HCT116 (cell line): ENCODE measurements around the gene TWNK. TPM values are rescaled to one million over a fixed set of nuclear protein-coding genes. Genes with fewer than 3 reads are reported as not detected.

ENCODE experiments used
- ATAC-seq: fragments of 200-7000 bp; cut with Tn5 transposase; 2 replicates; pipeline ENCODE4 v1.9.1; 2020; ENCODE audit warnings: mild to moderate bottlenecking, moderate library complexity
- BruUV-seq: library from RNA; stranded (reverse); fragments of 400-500 nt; replicated peaks from 2 replicates; lab custom pipeline; 2021; lab: Mats Ljungman, UMichigan
- CTCF ChIA-PET: fragments of 300-600 bp; sonication (Branson Sonifier 250); formaldehyde crosslinking; loops from one replicate; lab custom pipeline; 2021; ENCODE audit warnings: antibody characterized with exemption; lab: Charles Lee
- POLR2A ChIA-PET: fragments of 300-600, 350-600 bp; sonication (Branson Sonifier 250); formaldehyde crosslinking; loops from one replicate; lab custom pipeline; 2021; ENCODE audit warnings: antibody characterized with exemption; lab: Charles Lee
- RAD21 ChIA-PET, 2 experiments: fragments of 300-600 bp; sonication (Branson Sonifier 250); formaldehyde crosslinking; loops; one replicate each; lab custom pipeline; 2023; ENCODE audit warnings: low total read pairs in 2 of 2; ENCODE audit not compliant: uncharacterized antibody in 2 of 2, unreplicated experiment in 2 of 2, low non-redundant PET in 1 of 2; lab: Charles Lee
- DNase-seq: peaks from one replicate; pipeline ENCODE4 v3.0.0-alpha.2; 2010; ENCODE audit warnings: low read depth, low spot score
- H2AFZ ChIP-seq: fragments of 200-600 bp; shearing (Covaris generic), sonication (generic); 2 replicates; pipeline ENCODE4 v1.6.1; 2017; ENCODE audit warnings: low read depth, mixed run types, mixed read lengths, antibody characterized with exemption, low read length; ENCODE audit not compliant: poor library complexity, severe bottlenecking
- H3K27ac ChIP-seq: 2 replicates; pipeline ENCODE4 v1.5.1; 2012; ENCODE audit warnings: low read depth, low read length
- H3K27me3 ChIP-seq: fragments of 200-600 bp; sonication (generic); 2 replicates; pipeline ENCODE4 v1.6.1; 2016; ENCODE audit warnings: mixed run types, low read length, mixed read lengths; ENCODE audit not compliant: insufficient read depth
- H3K36me3 ChIP-seq, 2 experiments: fragments of 200-500 bp in 1 of 2; fragments of 200-600 bp in 1 of 2; sonication (Bioruptor generic) in 1 of 2; sonication (generic) in 1 of 2; 2 replicates each; pipeline versions ENCODE4 v1.5.1 to v1.6.1; 2014 to 2016; ENCODE audit warnings: low read length in 2 of 2, inconsistent platforms in 1 of 2, mixed read lengths in 1 of 2, mixed run types in 1 of 2; ENCODE audit not compliant: insufficient read depth in 2 of 2, control insufficient read depth in 1 of 2
- H3K4me1 ChIP-seq, 2 experiments: fragments of 200-600 bp in 1 of 2; sonication (generic) in 1 of 2; 2 replicates each; pipeline versions ENCODE4 v1.5.1 to v1.6.1; 2012 to 2017; ENCODE audit warnings: low read length in 2 of 2, inconsistent platforms in 1 of 2, mild to moderate bottlenecking in 1 of 2, mixed read lengths in 1 of 2, mixed run types in 1 of 2, moderate library complexity in 1 of 2; ENCODE audit not compliant: insufficient read depth in 2 of 2, control insufficient read depth in 1 of 2
- H3K4me2 ChIP-seq: fragments of 200-600 bp; sonication (generic); 2 replicates; pipeline ENCODE4 v1.6.1; 2017; ENCODE audit warnings: mixed run types, low read length, mixed read lengths
- H3K4me3 ChIP-seq, 2 experiments: fragments of 200-600 bp in 1 of 2; sonication (generic) in 1 of 2; replicated peaks in 1 of 2; 2 replicates each; pipeline ENCODE4 v1.5.1; 2011 to 2016; ENCODE audit warnings: low read length in 2 of 2, control low read depth in 1 of 2, low read depth in 1 of 2, mild to moderate bottlenecking in 1 of 2, mixed read lengths in 1 of 2, mixed run types in 1 of 2
- H3K79me2 ChIP-seq: fragments of 200-600 bp; sonication (generic); 2 replicates; pipeline ENCODE4 v1.6.1; 2017; ENCODE audit warnings: mild to moderate bottlenecking, mixed run types, low read length, moderate library complexity, mixed read lengths; ENCODE audit not compliant: insufficient read depth
- H3K9ac ChIP-seq: fragments of 200-600 bp; sonication (generic); 2 replicates; pipeline ENCODE4 v1.6.1; 2016; ENCODE audit warnings: low read length, mixed read lengths
- H3K9me2 ChIP-seq: fragments of 200-600 bp; sonication (generic), shearing (Covaris generic); 2 replicates; pipeline ENCODE4 v1.6.1; 2017; ENCODE audit warnings: mixed run types, mild to moderate bottlenecking, moderate library complexity; ENCODE audit not compliant: insufficient read depth
- H3K9me3 ChIP-seq, 2 experiments: fragments of 200-500 bp in 1 of 2; fragments of 200-600 bp in 1 of 2; sonication (Bioruptor generic) in 1 of 2; sonication (generic) in 1 of 2; 2 replicates each; pipeline ENCODE4 v1.6.1; 2014 to 2017; ENCODE audit warnings: low read length in 2 of 2, mixed read lengths in 2 of 2, inconsistent platforms in 1 of 2, low read depth in 1 of 2, mild to moderate bottlenecking in 1 of 2, mixed run types in 1 of 2, moderate library complexity in 1 of 2; ENCODE audit not compliant: control insufficient read depth in 1 of 2, insufficient read depth in 1 of 2
- H4K20me1 ChIP-seq: fragments of 200-600 bp; sonication (generic), shearing (Covaris generic); 2 replicates; pipeline ENCODE4 v1.6.1; 2017; ENCODE audit warnings: mixed run types, mild to moderate bottlenecking, moderate library complexity; ENCODE audit not compliant: insufficient read depth
- intact Hi-C: fragments of 100-400 bp; cut with micrococcal nuclease; formaldehyde crosslinking; loops from 2 replicates; pipeline ENCODE4 v1.10.0; 2022
- total RNA-seq: library from RNA; stranded (reverse); gene quantifications from one replicate; pipeline ENCODE4 v1.2.1, GENCODE V29; 2021; ENCODE audit not compliant: unreplicated experiment
- TF ChIP-seq, protein P1 (sequence below): IDR thresholded peaks from 2 replicates; pipeline ENCODE4 v1.6.1; 2011; ENCODE audit warnings: mild to moderate bottlenecking, low read length, moderate library complexity; ENCODE audit not compliant: insufficient replicate concordance; ENCODE audit errors: extremely low read depth
- TF ChIP-seq, protein P2 (sequence below), 3 experiments: fragments of 200-600 bp in 1 of 3; sonication (generic) in 1 of 3; IDR thresholded peaks in 2 of 3; conservative IDR thresholded peaks in 1 of 3; 2 replicates each; pipeline ENCODE4 v1.5.1; 2012 to 2017; ENCODE audit warnings: low read depth in 2 of 3, low read length in 2 of 3, antibody characterized with exemption in 1 of 3, borderline replicate concordance in 1 of 3, control low read depth in 1 of 3, mild to moderate bottlenecking in 1 of 3, mixed read lengths in 1 of 3, mixed run types in 1 of 3, moderate library complexity in 1 of 3; ENCODE audit not compliant: insufficient read depth in 1 of 3

TWNK gene
- total RNA-seq, 1 experiment from 2014 or later, result 42.1 TPM

DNA sequence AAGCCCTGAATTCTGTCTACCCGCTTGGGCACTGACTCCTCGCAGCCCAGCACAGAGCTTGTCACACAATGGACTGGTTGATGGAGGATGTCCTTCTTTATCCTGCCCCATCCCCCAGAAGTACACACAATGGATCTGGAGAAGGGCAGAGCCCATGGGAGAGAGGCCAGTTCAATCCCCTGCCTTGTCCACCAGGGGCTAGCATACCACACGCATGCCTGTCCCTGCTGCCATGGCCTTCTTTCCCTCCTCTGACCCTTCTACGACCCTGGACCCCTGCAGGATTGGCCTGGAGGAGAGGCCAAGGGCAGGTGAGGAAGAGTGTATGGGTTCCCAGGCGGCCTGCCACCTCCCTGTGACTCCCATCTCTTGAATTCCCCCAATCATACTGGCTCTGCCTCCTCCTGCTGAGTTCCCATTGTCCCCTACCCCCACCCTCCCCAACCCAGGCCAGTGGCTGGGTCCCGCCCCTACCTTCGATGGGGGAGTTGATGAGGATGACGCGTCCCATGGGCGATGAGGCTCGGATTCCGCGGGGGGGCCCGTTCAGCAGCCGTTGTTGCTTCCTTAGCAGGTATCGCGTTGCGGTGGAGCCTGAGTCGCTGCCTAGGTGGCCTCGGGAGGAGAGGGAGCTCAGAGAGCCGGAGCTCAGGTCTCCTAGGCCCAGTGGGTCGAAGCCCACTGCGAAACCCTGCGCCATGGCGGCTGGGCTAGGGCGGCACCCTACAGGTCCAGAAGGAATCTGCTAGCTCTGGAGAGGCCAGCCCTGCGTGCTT is 42.4 kb downstream of the TWNK start:
- peak overlapping the region in 1 of 2 experiments; percentile 67; a peak in 1 of 4 replicates for H3K4me3 ChIP-seq
- H3K27me3 ChIP-seq, result no peaks in the 10 kb centered on the region
- H3K9ac ChIP-seq, result no peak overlapping the region
- ChIA-PET CTCF (interaction anchor here (0.6 to 5.8 kb wide), 13 partner anchors 11 to 88 kb away, joined by 3 to 71 read pairs (median 6); no protein-coding TSS in a partner anchor), RAD21 (interaction anchor here (0.7 to 1.3 kb wide), 2 partner anchors 15 to 64 kb away, joined by 3 to 5 read pairs; no protein-coding TSS in a partner anchor), POLR2A (interaction anchor here (1.4 to 2.0 kb wide), 3 partner anchors 12 to 113 kb away, joined by 4 to 12 read pairs (median 5); no protein-coding TSS in a partner anchor)
- H3K36me3 ChIP-seq, result peaks cover 1 to 2% of the 10 kb centered on the region in 2 experiments; a peak in 2 of 4 replicates
- peak overlapping the region; percentile 96 for H3K4me2 ChIP-seq
- H3K27ac ChIP-seq, result no peak overlapping the region; the same call in 1 of the 2 replicates
- TSS peak; percentile 34 for BruUV-seq
- no peaks in the 10 kb centered on the region for H4K20me1 ChIP-seq
- intact Hi-C loops, result no loop called here
- no peak for ATAC-seq
- H2AFZ ChIP-seq, result no peak overlapping the region
- peaks cover 12% of the 10 kb centered on the region for H3K79me2 ChIP-seq
- peaks cover 32 to 56% of the 10 kb centered on the region in 2 experiments for H3K4me1 ChIP-seq
- H3K9me2 ChIP-seq, result no peaks in the 10 kb centered on the region
- TF ChIP-seq, protein P1, sequence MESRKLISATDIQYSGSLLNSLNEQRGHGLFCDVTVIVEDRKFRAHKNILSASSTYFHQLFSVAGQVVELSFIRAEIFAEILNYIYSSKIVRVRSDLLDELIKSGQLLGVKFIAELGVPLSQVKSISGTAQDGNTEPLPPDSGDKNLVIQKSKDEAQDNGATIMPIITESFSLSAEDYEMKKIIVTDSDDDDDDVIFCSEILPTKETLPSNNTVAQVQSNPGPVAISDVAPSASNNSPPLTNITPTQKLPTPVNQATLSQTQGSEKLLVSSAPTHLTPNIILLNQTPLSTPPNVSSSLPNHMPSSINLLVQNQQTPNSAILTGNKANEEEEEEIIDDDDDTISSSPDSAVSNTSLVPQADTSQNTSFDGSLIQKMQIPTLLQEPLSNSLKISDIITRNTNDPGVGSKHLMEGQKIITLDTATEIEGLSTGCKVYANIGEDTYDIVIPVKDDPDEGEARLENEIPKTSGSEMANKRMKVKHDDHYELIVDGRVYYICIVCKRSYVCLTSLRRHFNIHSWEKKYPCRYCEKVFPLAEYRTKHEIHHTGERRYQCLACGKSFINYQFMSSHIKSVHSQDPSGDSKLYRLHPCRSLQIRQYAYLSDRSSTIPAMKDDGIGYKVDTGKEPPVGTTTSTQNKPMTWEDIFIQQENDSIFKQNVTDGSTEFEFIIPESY, result no peak
- TF ChIP-seq, protein P2, sequence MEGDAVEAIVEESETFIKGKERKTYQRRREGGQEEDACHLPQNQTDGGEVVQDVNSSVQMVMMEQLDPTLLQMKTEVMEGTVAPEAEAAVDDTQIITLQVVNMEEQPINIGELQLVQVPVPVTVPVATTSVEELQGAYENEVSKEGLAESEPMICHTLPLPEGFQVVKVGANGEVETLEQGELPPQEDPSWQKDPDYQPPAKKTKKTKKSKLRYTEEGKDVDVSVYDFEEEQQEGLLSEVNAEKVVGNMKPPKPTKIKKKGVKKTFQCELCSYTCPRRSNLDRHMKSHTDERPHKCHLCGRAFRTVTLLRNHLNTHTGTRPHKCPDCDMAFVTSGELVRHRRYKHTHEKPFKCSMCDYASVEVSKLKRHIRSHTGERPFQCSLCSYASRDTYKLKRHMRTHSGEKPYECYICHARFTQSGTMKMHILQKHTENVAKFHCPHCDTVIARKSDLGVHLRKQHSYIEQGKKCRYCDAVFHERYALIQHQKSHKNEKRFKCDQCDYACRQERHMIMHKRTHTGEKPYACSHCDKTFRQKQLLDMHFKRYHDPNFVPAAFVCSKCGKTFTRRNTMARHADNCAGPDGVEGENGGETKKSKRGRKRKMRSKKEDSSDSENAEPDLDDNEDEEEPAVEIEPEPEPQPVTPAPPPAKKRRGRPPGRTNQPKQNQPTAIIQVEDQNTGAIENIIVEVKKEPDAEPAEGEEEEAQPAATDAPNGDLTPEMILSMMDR (IDR thresholded peaks at IDR 0.05 in 2 of 3, conservative IDR thresholded peaks at IDR 0.05 in 1 of 3; ENCODE audit: borderline replicate concordance in 1 of 3, insufficient read depth in 1 of 3, low read depth in 2 of 3, low read length in 2 of 3), result peak in 2 of 3 experiments; percentile 44 to 51; a peak in 4 of 6 replicates
- TF ChIP-seq, all 23 proteins: peak for 1
- H3K9me3 ChIP-seq, result no peaks in the 10 kb centered on the region
- DNase-seq, result no peak
